Fibroblast of skin of left biceps (primary cell): ENCODE results near the gene UBE2J2.

Source experiments
- DNase-seq, 2 experiments: peaks; one replicate each; pipeline ENCODE4 v3.0.0-alpha.2; 2013; ENCODE audit warnings: low read depth in 2 of 2

UBE2J2 gene

GRCh38 chr1:1226566-1227362, 46.9 kb downstream of the UBE2J2 start:
- DNase-seq = no peak

- DNase-seq = no peak
Measured at GRCh38 chr1:1225913-1226312, 47.7 kb downstream of the UBE2J2 start.

GRCh38 chr1:1225238-1225845, 48.3 kb downstream of the UBE2J2 start:
- no peak for DNase-seq

GRCh38 chr1:1223891-1224290, 49.8 kb downstream of the UBE2J2 start:
- no peak for DNase-seq

GRCh38 chr1:1223321-1223720, 50.3 kb downstream of the UBE2J2 start:
- no peak for DNase-seq

- no peak for DNase-seq
Measured at GRCh38 chr1:1222575-1223225, 51.0 kb downstream of the UBE2J2 start.

- no peak for DNase-seq
Measured at GRCh38 chr1:1221887-1222574, 51.6 kb downstream of the UBE2J2 start.

GRCh38 chr1:1220197-1220596, 53.5 kb downstream of the UBE2J2 start:
- no peak for DNase-seq

GRCh38 chr1:1219341-1219740, 54.3 kb downstream of the UBE2J2 start:
- DNase-seq = no peak

- DNase-seq = no peak
Measured at GRCh38 chr1:1218524-1219200, 55.0 kb downstream of the UBE2J2 start.

- no peak for DNase-seq
Measured at GRCh38 chr1:1217621-1218523, 55.8 kb downstream of the UBE2J2 start.

GRCh38 chr1:1216770-1217620, 56.7 kb downstream of the UBE2J2 start:
- no peak for DNase-seq

- DNase-seq = no peak
Measured at GRCh38 chr1:1215881-1216605, 57.6 kb downstream of the UBE2J2 start.

GRCh38 chr1:1215080-1215676, 58.5 kb downstream of the UBE2J2 start:
- DNase-seq = no peak

GRCh38 chr1:1213345-1214265, 60.0 kb downstream of the UBE2J2 start, which contains the start of gene TNFRSF4:
TSS of gene TNFRSF4 (minus strand) at chr1:1214153. CDS start at chr1:1214127, 26 bp downstream.
- no peak for DNase-seq

- DNase-seq = no peak
Measured at GRCh38 chr1:1212780-1213344, 60.8 kb downstream of the UBE2J2 start.
